Mesothelial cell of epicardium (in vitro differentiated cells): ENCODE data around the gene LUC7L3. TPM values are rescaled to one million over a fixed set of nuclear protein-coding genes. Genes with fewer than 3 reads are reported as not detected.

ENCODE experiments used
- DNase-seq, 2 experiments: peaks; one replicate each; pipeline ENCODE4 v3.0.0; 2021; ENCODE audit warnings: low spot score in 2 of 2; ENCODE audit not compliant: unreplicated experiment in 2 of 2
- H3K27ac Mint-ChIP-seq: 2 replicates; pipeline ENCODE4 v1.8.0; 2021; ENCODE audit warnings: mixed read lengths
- H3K27me3 Mint-ChIP-seq: 2 replicates; pipeline ENCODE4 v1.8.0; 2021; ENCODE audit warnings: low read depth, mixed read lengths
- H3K36me3 Mint-ChIP-seq: 2 replicates; pipeline ENCODE4 v1.8.0; 2021; ENCODE audit warnings: mixed read lengths
- H3K4me1 Mint-ChIP-seq: 2 replicates; pipeline ENCODE4 v1.8.0; 2021; ENCODE audit warnings: mixed read lengths
- H3K4me3 Mint-ChIP-seq: 2 replicates; pipeline ENCODE4 v1.8.0; 2021; ENCODE audit warnings: mild to moderate bottlenecking, moderate library complexity, mixed read lengths
- H3K9me3 Mint-ChIP-seq: 2 replicates; pipeline ENCODE4 v1.8.0; 2021; ENCODE audit warnings: mixed read lengths
- total RNA-seq: library from RNA; stranded (reverse); gene quantifications from 3 replicates; pipeline ENCODE4 v1.2.1, GENCODE V29; 2021
- TF ChIP-seq, protein P1 (sequence below): fragments of 200-600 bp; sonication (generic); IDR thresholded peaks from one replicate; pipeline ENCODE4 v1.5.0; 2021; ENCODE audit warnings: antibody characterized with exemption; ENCODE audit not compliant: unreplicated experiment

The LUC7L3 gene
- total RNA-seq, 1 donor from 2014 or later: 261 TPM

DNA sequence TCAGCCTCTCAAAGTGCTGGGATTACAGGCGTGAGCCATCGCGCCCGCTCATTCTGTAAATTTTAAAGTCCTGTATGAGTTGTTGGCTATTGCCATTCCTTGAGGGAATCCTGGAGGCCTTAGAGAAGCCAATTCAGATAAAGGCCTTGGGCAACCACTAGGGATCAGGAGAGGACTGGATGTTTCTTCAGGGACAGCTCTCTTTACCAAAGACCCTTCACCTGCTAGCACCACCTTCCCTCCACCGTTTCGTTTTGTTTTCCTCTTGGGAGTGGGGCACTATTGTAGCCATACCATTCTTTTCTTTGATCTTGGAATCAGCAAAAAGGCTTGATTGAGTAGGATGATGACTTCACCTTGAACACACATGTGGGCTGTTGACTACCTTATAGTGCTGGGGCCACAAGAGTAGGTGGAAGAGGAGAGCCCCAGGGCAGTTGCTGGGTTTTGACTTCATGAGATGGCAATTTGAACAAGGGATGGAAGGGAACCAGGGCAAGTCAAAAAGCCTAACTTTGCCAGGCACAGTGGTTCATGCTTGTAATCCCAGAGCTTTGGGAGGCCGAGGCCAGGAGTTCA lies 54.9 kb downstream of the LUC7L3 start:
- H3K4me1 Mint-ChIP-seq: no peaks in the 10 kb centered on the region
- H3K27me3 Mint-ChIP-seq: no peaks in the 10 kb centered on the region
- no peak for DNase-seq
- no peak overlapping the region for H3K4me3 Mint-ChIP-seq
- H3K27ac Mint-ChIP-seq: no peak overlapping the region
- TF ChIP-seq, protein P1, sequence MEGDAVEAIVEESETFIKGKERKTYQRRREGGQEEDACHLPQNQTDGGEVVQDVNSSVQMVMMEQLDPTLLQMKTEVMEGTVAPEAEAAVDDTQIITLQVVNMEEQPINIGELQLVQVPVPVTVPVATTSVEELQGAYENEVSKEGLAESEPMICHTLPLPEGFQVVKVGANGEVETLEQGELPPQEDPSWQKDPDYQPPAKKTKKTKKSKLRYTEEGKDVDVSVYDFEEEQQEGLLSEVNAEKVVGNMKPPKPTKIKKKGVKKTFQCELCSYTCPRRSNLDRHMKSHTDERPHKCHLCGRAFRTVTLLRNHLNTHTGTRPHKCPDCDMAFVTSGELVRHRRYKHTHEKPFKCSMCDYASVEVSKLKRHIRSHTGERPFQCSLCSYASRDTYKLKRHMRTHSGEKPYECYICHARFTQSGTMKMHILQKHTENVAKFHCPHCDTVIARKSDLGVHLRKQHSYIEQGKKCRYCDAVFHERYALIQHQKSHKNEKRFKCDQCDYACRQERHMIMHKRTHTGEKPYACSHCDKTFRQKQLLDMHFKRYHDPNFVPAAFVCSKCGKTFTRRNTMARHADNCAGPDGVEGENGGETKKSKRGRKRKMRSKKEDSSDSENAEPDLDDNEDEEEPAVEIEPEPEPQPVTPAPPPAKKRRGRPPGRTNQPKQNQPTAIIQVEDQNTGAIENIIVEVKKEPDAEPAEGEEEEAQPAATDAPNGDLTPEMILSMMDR: no peak
- H3K36me3 Mint-ChIP-seq: no peaks in the 10 kb centered on the region
- no peaks in the 10 kb centered on the region for H3K9me3 Mint-ChIP-seq

DNA sequence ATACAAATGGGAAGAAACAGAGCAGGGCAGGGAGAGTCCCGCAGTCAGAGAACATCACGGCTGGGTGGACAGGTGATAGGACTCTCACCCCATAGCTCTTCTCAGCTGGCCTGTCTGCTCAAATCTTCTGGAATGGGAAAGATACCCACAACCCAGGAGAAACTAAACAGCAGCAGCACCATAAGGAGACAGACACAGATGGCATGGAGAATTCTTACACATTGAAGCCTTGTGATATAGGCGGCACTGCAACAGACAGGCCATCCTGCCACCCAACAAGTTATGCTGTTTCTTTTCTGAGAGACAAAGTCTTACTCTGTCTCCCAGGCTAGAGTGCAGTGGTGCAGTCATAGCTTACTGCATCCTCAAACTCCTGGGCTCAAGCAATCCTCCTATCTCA lies 56.5 kb downstream of the LUC7L3 start:
- no peak overlapping the region for H3K27ac Mint-ChIP-seq
- DNase-seq: no peak
- TF ChIP-seq, protein P1: no peak
- no peaks in the 10 kb centered on the region for H3K4me1 Mint-ChIP-seq
- H3K27me3 Mint-ChIP-seq: no peaks in the 10 kb centered on the region
- no peaks in the 10 kb centered on the region for H3K9me3 Mint-ChIP-seq
- no peak overlapping the region for H3K4me3 Mint-ChIP-seq
- no peaks in the 10 kb centered on the region for H3K36me3 Mint-ChIP-seq

DNA sequence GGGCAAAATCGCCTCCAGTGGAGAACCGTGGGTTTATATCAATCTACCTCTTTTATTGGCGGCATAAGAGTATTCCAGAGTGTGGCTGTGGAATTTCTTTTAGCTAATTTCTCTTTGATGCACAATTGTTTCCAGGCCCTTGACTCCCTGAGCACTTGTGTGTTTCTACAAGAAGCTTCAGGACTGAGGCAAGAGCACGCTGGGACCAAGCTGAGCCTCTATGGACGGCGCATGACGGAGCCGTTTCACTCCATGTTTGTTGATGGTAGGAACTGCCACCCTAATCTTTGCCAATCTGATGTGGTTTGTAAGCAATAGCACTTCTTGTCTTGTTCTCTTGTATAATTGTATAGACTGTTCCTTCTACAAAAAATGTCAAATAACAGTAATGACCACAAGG lies 59.1 kb downstream of the LUC7L3 start:
- H3K27ac Mint-ChIP-seq: no peak overlapping the region
- H3K4me1 Mint-ChIP-seq: no peaks in the 10 kb centered on the region
- TF ChIP-seq, protein P1: no peak
- no peak for DNase-seq
- no peaks in the 10 kb centered on the region for H3K36me3 Mint-ChIP-seq
- no peaks in the 10 kb centered on the region for H3K9me3 Mint-ChIP-seq
- H3K27me3 Mint-ChIP-seq: no peaks in the 10 kb centered on the region
- no peak overlapping the region for H3K4me3 Mint-ChIP-seq

- Mint-ChIP-seq H3K4me1 (no peaks in the 10 kb centered on the region), H3K4me3 (no peak overlapping the region), H3K36me3 (no peaks in the 10 kb centered on the region), H3K9me3 (no peaks in the 10 kb centered on the region), H3K27ac (no peak overlapping the region), H3K27me3 (no peaks in the 10 kb centered on the region)
- TF ChIP-seq, protein P1: no peak
- no peak for DNase-seq
Measured at GRCh38 chr17:50778988-50779387, 59.6 kb downstream of the LUC7L3 start.

DNA sequence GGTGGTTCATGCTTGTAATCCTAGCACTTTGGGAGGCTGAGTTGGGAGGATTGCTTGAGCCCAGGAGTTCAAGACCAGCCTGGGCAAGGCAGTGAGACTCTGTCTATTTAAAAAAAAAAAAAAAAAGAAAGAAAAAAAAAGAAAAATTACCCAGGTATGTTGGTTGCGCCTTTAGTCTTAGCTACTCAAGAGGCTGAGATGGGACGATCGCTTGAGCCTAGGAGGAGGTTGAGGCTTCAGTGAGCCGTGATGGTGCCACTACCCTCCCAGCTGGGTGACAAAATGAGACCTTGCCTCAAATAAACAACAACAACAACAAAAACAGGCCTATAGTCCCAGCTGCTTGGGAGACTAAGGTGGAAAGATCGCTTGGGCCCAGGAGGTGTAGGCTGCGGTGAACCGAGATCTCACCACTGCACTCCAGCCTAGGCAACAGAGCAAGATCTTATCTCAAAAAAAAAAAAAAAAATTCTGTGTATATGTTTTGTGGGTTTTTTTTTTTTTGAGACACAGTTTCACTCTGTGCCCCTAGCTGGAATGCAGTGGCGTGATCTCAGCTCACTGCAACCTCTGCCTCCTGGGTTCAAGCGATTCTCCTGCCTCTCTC lies 60.4 kb downstream of the LUC7L3 start:
- Mint-ChIP-seq H3K4me3 (no peak overlapping the region), H3K36me3 (no peaks in the 10 kb centered on the region), H3K9me3 (no peaks in the 10 kb centered on the region), H3K27me3 (no peaks in the 10 kb centered on the region), H3K27ac (no peak overlapping the region), H3K4me1 (no peaks in the 10 kb centered on the region)
- no peak for DNase-seq
- TF ChIP-seq, protein P1: no peak
